WTC11 (cell line): Measurements from ENCODE around the gene EDC4. TPM values are rescaled to one million over a fixed set of nuclear protein-coding genes. Genes with fewer than 3 reads are reported as not detected.
A peak's percentile ranks its signal among the peaks of the same experiment; 100 is the strongest.

Source experiments
- ATAC-seq: fragments of 200-7000 bp; cut with Tn5 transposase; 2 replicates; pipeline ENCODE4 v1.10.0; 2021; ENCODE audit warnings: mild to moderate bottlenecking, moderate library complexity
- CTCF ChIA-PET: fragments of 300-600 bp; sonication (Branson Sonifier 250); formaldehyde crosslinking; loops from one replicate; lab custom pipeline; 2021; ENCODE audit warnings: antibody characterized with exemption; lab: Charles Lee
- POLR2A ChIA-PET: fragments of 350-600 bp; sonication (Branson Sonifier 250); formaldehyde crosslinking; loops from one replicate; lab custom pipeline; 2021; ENCODE audit warnings: antibody characterized with exemption; lab: Charles Lee
- DNase-seq: peaks from one replicate; pipeline ENCODE4 v3.0.0; 2021; ENCODE audit warnings: low spot score
- H3K27ac Mint-ChIP-seq: 2 replicates; pipeline ENCODE4 v1.8.0; 2021; ENCODE audit warnings: mixed read lengths
- H3K27me3 Mint-ChIP-seq: 2 replicates; pipeline ENCODE4 v1.8.0; 2021; ENCODE audit warnings: low read depth, mild to moderate bottlenecking, moderate library complexity, mixed read lengths
- H3K36me3 Mint-ChIP-seq: 2 replicates; pipeline ENCODE4 v1.8.0; 2021; ENCODE audit warnings: mixed read lengths
- H3K4me1 Mint-ChIP-seq: 2 replicates; pipeline ENCODE4 v1.8.0; 2022; ENCODE audit warnings: mixed read lengths
- H3K4me3 Mint-ChIP-seq: 2 replicates; pipeline ENCODE4 v1.8.0; 2021; ENCODE audit warnings: mild to moderate bottlenecking, moderate library complexity, mixed read lengths
- H3K9me3 Mint-ChIP-seq: 2 replicates; pipeline ENCODE4 v1.8.0; 2021; ENCODE audit warnings: mixed read lengths
- AFF4 ChIP-seq: sonication (generic); formaldehyde crosslinking; IDR thresholded peaks from 2 replicates; pipeline ENCODE4 v1.8.1; 2023; ENCODE audit warnings: mild to moderate bottlenecking, missing genetic modification reagents, borderline replicate concordance
- ATF2 ChIP-seq: sonication (generic); formaldehyde crosslinking; IDR thresholded peaks from 2 replicates; pipeline ENCODE4 v1.8.1; 2022; ENCODE audit warnings: low read depth, missing genetic modification reagents, borderline replicate concordance
- CDX4 ChIP-seq: fragments of 250-450 bp; sonication (Bioruptor Pico); IDR thresholded peaks from 2 replicates; pipeline ENCODE4 v1.9.0; 2021; ENCODE audit warnings: moderate library complexity, mild to moderate bottlenecking, inconsistent platforms, borderline replicate concordance
- CTCF ChIP-seq: fragments of 200-600 bp; IDR thresholded peaks from 2 replicates; pipeline ENCODE4 v1.8.0; 2022; ENCODE audit warnings: antibody characterized with exemption
- ELF4 ChIP-seq: sonication (generic); formaldehyde crosslinking; IDR thresholded peaks from 2 replicates; pipeline ENCODE4 v1.8.1; 2022; ENCODE audit warnings: low read depth, mild to moderate bottlenecking, moderate library complexity, missing genetic modification reagents
- ETV6 ChIP-seq: sonication (generic); formaldehyde crosslinking; IDR thresholded peaks from 2 replicates; pipeline ENCODE4 v1.8.1; 2022; ENCODE audit warnings: mild to moderate bottlenecking, missing genetic modification reagents
- FOXJ3 ChIP-seq: sonication (generic); formaldehyde crosslinking; IDR thresholded peaks from 2 replicates; pipeline ENCODE4 v1.9.0; 2021; ENCODE audit warnings: missing genetic modification reagents, mild to moderate bottlenecking, borderline replicate concordance
- GRHL2 ChIP-seq: fragments of 250-450 bp; sonication (Bioruptor Pico); IDR thresholded peaks from 2 replicates; pipeline ENCODE4 v1.8.0; 2022; ENCODE audit warnings: mild to moderate bottlenecking, moderate library complexity; ENCODE audit not compliant: insufficient replicate concordance, severe bottlenecking
- GTF2I ChIP-seq: fragments of 250-450 bp; sonication (Bioruptor Pico); conservative IDR thresholded peaks from 2 replicates; pipeline ENCODE4 v1.4.0; 2021; ENCODE audit warnings: mild to moderate bottlenecking
- JUN ChIP-seq: sonication (generic); formaldehyde crosslinking; IDR thresholded peaks from 2 replicates; pipeline ENCODE4 v1.8.0; 2023; ENCODE audit warnings: mild to moderate bottlenecking, missing genetic modification reagents
- MLX ChIP-seq: sonication (generic); formaldehyde crosslinking; IDR thresholded peaks from 2 replicates; pipeline ENCODE4 v1.8.1; 2023; ENCODE audit warnings: mild to moderate bottlenecking, missing genetic modification reagents, moderate library complexity
- NFE2L1 ChIP-seq: sonication (generic); formaldehyde crosslinking; IDR thresholded peaks from 2 replicates; pipeline ENCODE4 v1.8.1; 2023; ENCODE audit warnings: missing genetic modification reagents
- NR3C1 ChIP-seq: sonication (generic); formaldehyde crosslinking; conservative IDR thresholded peaks from 2 replicates; pipeline ENCODE4 v1.8.1; 2023; ENCODE audit warnings: low read depth, mild to moderate bottlenecking, missing genetic modification reagents
- SOX15 ChIP-seq: fragments of 250-450 bp; sonication (Bioruptor Pico); IDR thresholded peaks from 2 replicates; pipeline ENCODE4 v1.9.0; 2021; ENCODE audit warnings: mild to moderate bottlenecking
- USF1 ChIP-seq: sonication (generic); formaldehyde crosslinking; IDR thresholded peaks from 2 replicates; pipeline ENCODE4 v1.8.0; 2022; ENCODE audit warnings: mild to moderate bottlenecking, missing genetic modification reagents
- ZBTB21 ChIP-seq: sonication (generic); formaldehyde crosslinking; IDR thresholded peaks from 2 replicates; pipeline ENCODE4 v1.8.1; 2023; ENCODE audit warnings: mild to moderate bottlenecking, missing genetic modification reagents, borderline replicate concordance
- ZMAT4 ChIP-seq: fragments of 250-450 bp; sonication (Bioruptor Pico); IDR thresholded peaks from 2 replicates; pipeline ENCODE4 v1.9.0; 2021; ENCODE audit warnings: mild to moderate bottlenecking
- ZNF232 ChIP-seq: sonication (generic); formaldehyde crosslinking; IDR thresholded peaks from 2 replicates; pipeline ENCODE4 v1.8.0; 2022; ENCODE audit warnings: mild to moderate bottlenecking, missing genetic modification reagents
- ZNF416 ChIP-seq: fragments of 250-450 bp; sonication (Bioruptor Pico); IDR thresholded peaks from 2 replicates; pipeline ENCODE4 v1.9.0; 2021; ENCODE audit warnings: mild to moderate bottlenecking, inconsistent platforms
- ZNF423 ChIP-seq: fragments of 250-450 bp; sonication (Bioruptor Pico); IDR thresholded peaks from 2 replicates; pipeline ENCODE4 v2.1.2; 2022; ENCODE audit warnings: mild to moderate bottlenecking, moderate library complexity
- ZNF512 ChIP-seq: sonication (generic); formaldehyde crosslinking; IDR thresholded peaks from 2 replicates; pipeline ENCODE4 v1.8.1; 2022; ENCODE audit warnings: missing genetic modification reagents, borderline replicate concordance
- ZNF671 ChIP-seq: fragments of 250-450 bp; sonication (Bioruptor Pico); IDR thresholded peaks from 2 replicates; pipeline ENCODE4 v1.8.0; 2021; ENCODE audit warnings: mild to moderate bottlenecking
- total RNA-seq: library from RNA; stranded (reverse); gene quantifications from 3 replicates; pipeline ENCODE4 v1.2.3, GENCODE V29; 2021

Gene EDC4
- total RNA-seq, 1 experiment from 2014 or later = 83.7 TPM

- TF ChIP-seq ATF2 (CRISPR knock-in tag) = no peak
- TF ChIP-seq USF1 (CRISPR knock-in tag) = no peak
- TF ChIP-seq ETV6 = no peak
- TF ChIP-seq, all 79 proteins: peak for 0
Observed at GRCh38 chr16:67885976-67886375, 13.1 kb downstream of the EDC4 start (continued).

GRCh38 chr16:67886387-67886786 lies 13.5 kb downstream of the EDC4 start:
- Mint-ChIP-seq H3K36me3 (peaks cover 13% of the 10 kb centered on the region), H3K9me3 (no peaks in the 10 kb centered on the region), H3K4me1 (peaks cover 23% of the 10 kb centered on the region), H3K4me3 (no peak overlapping the region), H3K27ac (peak overlapping the region; percentile 52), H3K27me3 (no peaks in the 10 kb centered on the region)
- CTCF ChIA-PET = interaction anchor here (0.8 to 5.5 kb wide), 10 partner anchors 13 to 365 kb away, joined by 3 to 144 read pairs (median 4); partner anchors contain the start of genes CTRL, EDC4 and PSMB10
- no peak for DNase-seq
- POLR2A ChIA-PET = interaction anchor here (3.8 kb wide), 1 partner anchor 49 kb away, joined by 30 read pairs; the partner anchor contains the start of gene PSMB10
- TF ChIP-seq ZNF423 (no peak), CDX4 (CRISPR knock-in tag) (no peak), NFE2L1 (CRISPR knock-in tag) (no peak), ZMAT4 (CRISPR knock-in tag) (no peak), ZBTB21 (CRISPR knock-in tag) (no peak), FOXJ3 (CRISPR knock-in tag) (no peak), ZNF512 (no peak), NR3C1 (no peak), ELF4 (CRISPR knock-in tag) (no peak), GTF2I (CRISPR knock-in tag) (no peak), ZNF671 (CRISPR knock-in tag) (no peak)
- ATAC-seq = peak; percentile 18

- no peak for ATAC-seq
- CTCF ChIA-PET = interaction anchor here (2.4 kb wide), 1 partner anchor 54 kb away, joined by 7 read pairs; no protein-coding TSS in a partner anchor
- no peaks in the 10 kb centered on the region for H3K9me3 Mint-ChIP-seq
- no peak for DNase-seq
- H3K4me1 Mint-ChIP-seq = peaks cover 28% of the 10 kb centered on the region
- no peak overlapping the region for H3K4me3 Mint-ChIP-seq
- no peak overlapping the region for H3K27ac Mint-ChIP-seq
- no peaks in the 10 kb centered on the region for H3K27me3 Mint-ChIP-seq
- peaks cover 3% of the 10 kb centered on the region for H3K36me3 Mint-ChIP-seq
- POLR2A ChIA-PET = no interaction called here
- TF ChIP-seq GRHL2 (no peak), ZNF416 (CRISPR knock-in tag) (no peak), JUN (no peak), AFF4 (CRISPR knock-in tag) (no peak), ZNF232 (no peak), CTCF (no peak), SOX15 (CRISPR knock-in tag) (no peak), MLX (CRISPR knock-in tag) (no peak)
Observed at GRCh38 chr16:67888331-67888730, 15.5 kb downstream of the EDC4 start.
